Measurements from ENCODE around the gene AKR1B1. TPM values are rescaled to one million over a fixed set of nuclear protein-coding genes. Genes with fewer than 3 reads are reported as not detected.

Gene AKR1B1
- total RNA-seq, 2 experiments from 2014 or later: 89.5 to 89.9 TPM

GRCh38 chr7:134419875-134420274 lies 39.0 kb downstream of the AKR1B1 start:
- H3K9me3 Mint-ChIP-seq: no peaks in the 10 kb centered on the region
- no peak overlapping the region for H3K27ac Mint-ChIP-seq
- H3K4me1 Mint-ChIP-seq: no peaks in the 10 kb centered on the region
- H3K4me3 Mint-ChIP-seq: no peak overlapping the region
- H3K27me3 Mint-ChIP-seq: peaks cover 9% of the 10 kb centered on the region
- DNase-seq: no peak
- CTCF ChIA-PET: no interaction called here
- POLR2A ChIA-PET: no interaction called here
- no peaks in the 10 kb centered on the region for H3K36me3 Mint-ChIP-seq (ENCODE audit: low read depth)

GRCh38 chr7:134419085-134419484 lies 39.8 kb downstream of the AKR1B1 start:
- CTCF ChIA-PET: no interaction called here
- Mint-ChIP-seq H3K4me1 (no peaks in the 10 kb centered on the region), H3K27ac (no peak overlapping the region), H3K27me3 (peaks cover 13% of the 10 kb centered on the region), H3K9me3 (no peaks in the 10 kb centered on the region), H3K4me3 (no peak overlapping the region), H3K36me3 (ENCODE audit: low read depth) (no peaks in the 10 kb centered on the region)
- POLR2A ChIA-PET: no interaction called here
- no peak for DNase-seq

GRCh38 chr7:134415700-134416099 lies 43.2 kb downstream of the AKR1B1 start:
- no peak overlapping the region for H3K4me3 Mint-ChIP-seq
- POLR2A ChIA-PET: no interaction called here
- H3K27ac Mint-ChIP-seq: no peak overlapping the region
- CTCF ChIA-PET: no interaction called here
- no peaks in the 10 kb centered on the region for H3K36me3 Mint-ChIP-seq (ENCODE audit: low read depth)
- H3K9me3 Mint-ChIP-seq: no peaks in the 10 kb centered on the region
- no peaks in the 10 kb centered on the region for H3K4me1 Mint-ChIP-seq
- H3K27me3 Mint-ChIP-seq: peaks cover 13% of the 10 kb centered on the region
- DNase-seq: no peak

GRCh38 chr7:134414109-134414508 lies 44.8 kb downstream of the AKR1B1 start:
- Mint-ChIP-seq H3K27ac (no peak overlapping the region), H3K36me3 (ENCODE audit: low read depth) (no peaks in the 10 kb centered on the region), H3K27me3 (peaks cover 7% of the 10 kb centered on the region), H3K4me3 (no peak overlapping the region), H3K4me1 (no peaks in the 10 kb centered on the region), H3K9me3 (no peaks in the 10 kb centered on the region)
- DNase-seq: no peak
- CTCF ChIA-PET: no interaction called here
- POLR2A ChIA-PET: no interaction called here

GRCh38 chr7:134407311-134407710 lies 51.6 kb downstream of the AKR1B1 start:
- Mint-ChIP-seq H3K27me3 (peaks cover 7% of the 10 kb centered on the region), H3K4me3 (no peak overlapping the region), H3K36me3 (ENCODE audit: low read depth) (no peaks in the 10 kb centered on the region), H3K27ac (no peak overlapping the region), H3K4me1 (no peaks in the 10 kb centered on the region), H3K9me3 (no peaks in the 10 kb centered on the region)
- no peak for DNase-seq
- CTCF ChIA-PET: no interaction called here
- POLR2A ChIA-PET: no interaction called here

- POLR2A ChIA-PET: no interaction called here
- Mint-ChIP-seq H3K4me1 (no peaks in the 10 kb centered on the region), H3K36me3 (ENCODE audit: low read depth) (no peaks in the 10 kb centered on the region), H3K4me3 (no peak overlapping the region), H3K9me3 (no peaks in the 10 kb centered on the region), H3K27ac (no peak overlapping the region), H3K27me3 (peaks cover 7% of the 10 kb centered on the region)
- no peak for DNase-seq
- CTCF ChIA-PET: no interaction called here
Observed at GRCh38 chr7:134406431-134406830, 52.5 kb downstream of the AKR1B1 start.

GRCh38 chr7:134405299-134405698 lies 53.6 kb downstream of the AKR1B1 start:
- CTCF ChIA-PET: no interaction called here
- POLR2A ChIA-PET: no interaction called here
- Mint-ChIP-seq H3K36me3 (ENCODE audit: low read depth) (no peaks in the 10 kb centered on the region), H3K27ac (no peak overlapping the region), H3K4me3 (no peak overlapping the region), H3K9me3 (no peaks in the 10 kb centered on the region), H3K27me3 (peaks cover 7% of the 10 kb centered on the region), H3K4me1 (no peaks in the 10 kb centered on the region)
- DNase-seq: no peak

GRCh38 chr7:134403062-134403461 lies 55.8 kb downstream of the AKR1B1 start:
- CTCF ChIA-PET: no interaction called here
- H3K27me3 Mint-ChIP-seq: peaks cover 6% of the 10 kb centered on the region
- no peak for DNase-seq
- H3K27ac Mint-ChIP-seq: no peak overlapping the region
- H3K4me1 Mint-ChIP-seq: no peaks in the 10 kb centered on the region
- H3K4me3 Mint-ChIP-seq: no peak overlapping the region
- no peaks in the 10 kb centered on the region for H3K36me3 Mint-ChIP-seq (ENCODE audit: low read depth)
- no peaks in the 10 kb centered on the region for H3K9me3 Mint-ChIP-seq
- POLR2A ChIA-PET: no interaction called here

- CTCF ChIA-PET: no interaction called here
- Mint-ChIP-seq H3K4me1 (no peaks in the 10 kb centered on the region), H3K27me3 (peaks cover 4% of the 10 kb centered on the region), H3K27ac (no peak overlapping the region), H3K4me3 (no peak overlapping the region), H3K36me3 (ENCODE audit: low read depth) (no peaks in the 10 kb centered on the region), H3K9me3 (no peaks in the 10 kb centered on the region)
- DNase-seq: no peak
- POLR2A ChIA-PET: no interaction called here
Observed at GRCh38 chr7:134400859-134401258, 58.0 kb downstream of the AKR1B1 start.

- Mint-ChIP-seq H3K9me3 (no peaks in the 10 kb centered on the region), H3K4me3 (no peak overlapping the region), H3K36me3 (ENCODE audit: low read depth) (no peaks in the 10 kb centered on the region), H3K27ac (no peak overlapping the region), H3K27me3 (peaks cover 5% of the 10 kb centered on the region), H3K4me1 (no peaks in the 10 kb centered on the region)
- DNase-seq: no peak
- CTCF ChIA-PET: no interaction called here
- POLR2A ChIA-PET: no interaction called here
Observed at GRCh38 chr7:134396031-134396430, 62.9 kb downstream of the AKR1B1 start.

- ChIA-PET CTCF (no interaction called here), POLR2A (no interaction called here)
- no peaks in the 10 kb centered on the region for H3K9me3 Mint-ChIP-seq
- no peak overlapping the region for H3K4me3 Mint-ChIP-seq
- peaks cover 5% of the 10 kb centered on the region for H3K27me3 Mint-ChIP-seq
- H3K27ac Mint-ChIP-seq: no peak overlapping the region
- DNase-seq: no peak
- H3K36me3 Mint-ChIP-seq (ENCODE audit: low read depth): no peaks in the 10 kb centered on the region
- H3K4me1 Mint-ChIP-seq: no peaks in the 10 kb centered on the region
Observed at GRCh38 chr7:134395604-134396003, 63.3 kb downstream of the AKR1B1 start.

GRCh38 chr7:134394056-134394455 lies 64.8 kb downstream of the AKR1B1 start:
- no peak overlapping the region for H3K4me3 Mint-ChIP-seq
- H3K27me3 Mint-ChIP-seq: peaks cover 5% of the 10 kb centered on the region
- ChIA-PET CTCF (no interaction called here), POLR2A (no interaction called here)
- H3K36me3 Mint-ChIP-seq (ENCODE audit: low read depth): no peaks in the 10 kb centered on the region
- H3K9me3 Mint-ChIP-seq: no peaks in the 10 kb centered on the region
- no peak for DNase-seq
- H3K27ac Mint-ChIP-seq: no peak overlapping the region
- no peaks in the 10 kb centered on the region for H3K4me1 Mint-ChIP-seq

Other genes with a start within 250 kb of the AKR1B1 start
- 10 to 100 TPM; 12.6 to 15.2 TPM for gene SLC35B4, start 142.2 kb downstream of the AKR1B1 start, total RNA-seq
- not detected for gene AKR1B10, start 68.5 kb upstream of the AKR1B1 start, total RNA-seq
- gene AKR1B15, start 90.0 kb upstream of the AKR1B1 start, total RNA-seq: not detected
- 10 to 100 TPM; 27.3 to 29.3 TPM for gene BPGM, start 187.8 kb upstream of the AKR1B1 start, total RNA-seq

All from activated CD4-positive, alpha-beta memory T cell treated with anti-CD3 and anti-CD28 coated beads, Interleukin-2, amount 10 ng/mL, durations not matched to agents 7 days and 5 days (primary cell).